ENCODE data around the gene TMEM170B.
"Not testable (repeated sequence)": the region's sequence is repeated elsewhere in the genome, so short reads cannot be mapped to it uniquely, and the experiment has no call there.

Gene TMEM170B

GRCh38 chr6:11538819-11539468 is 1.4 kb downstream of the TMEM170B start:
- Histone ChIP-seq H3K27me3 (ENCODE audit: insufficient read depth, low read length) (no peaks in the 10 kb centered on the region), H3K18ac (ENCODE audit: low read length) (no peak overlapping the region), H3K9ac (ENCODE audit: low read length) (no peak overlapping the region), H3K4me3 (ENCODE audit: low read depth, low read length) (peak overlapping the region; percentile 92), H3K36me3 (ENCODE audit: control insufficient read depth in 1 of 2, insufficient read depth in 2 of 2, low read length in 2 of 2) (no peaks in the 10 kb centered on the region), H3K27ac (ENCODE audit: low read depth, low read length) (no peak overlapping the region), H3K4ac (ENCODE audit: low read depth, low read length) (no peak overlapping the region), H4K91ac (ENCODE audit: low read depth, low read length) (no peak overlapping the region), H2AFZ (ENCODE audit: insufficient read depth, low read length, poor library complexity) (no peak overlapping the region), H2BK5ac (ENCODE audit: low read depth, low read length, poor library complexity) (no peak overlapping the region), H3K4me1 (ENCODE audit: control insufficient read depth in 1 of 2, insufficient read depth in 2 of 2, low read length in 2 of 2) (no peaks in the 10 kb centered on the region), H2BK12ac (ENCODE audit: low read length) (no peak overlapping the region), H4K8ac (ENCODE audit: low read depth, low read length) (no peak overlapping the region), H4K12ac (ENCODE audit: low read depth, low read length) (no peak overlapping the region), H3K23ac (ENCODE audit: low read length) (no peak overlapping the region), H3K79me2 (ENCODE audit: control insufficient read depth, insufficient read depth, low read length, poor library complexity) (peaks cover 3% of the 10 kb centered on the region), H3K79me1 (ENCODE audit: low read length) (peaks cover 4% of the 10 kb centered on the region), H2AK5ac (ENCODE audit: low read length) (no peak overlapping the region), H3K9me3 (ENCODE audit: insufficient read depth, low read depth, low read length) (no peaks in the 10 kb centered on the region), H3K14ac (ENCODE audit: low read length) (no peak overlapping the region), H3K4me2 (ENCODE audit: low read length) (peak overlapping the region; percentile 89), H2BK120ac (ENCODE audit: insufficient read depth, low read length, poor library complexity) (no peak overlapping the region)
- WGBS (ENCODE audit: extremely low coverage, insufficient coverage, insufficient read length): no CpG with 5 or more reads among the region's 8 CpGs
- DNase-seq: no peak

GRCh38 chr6:11542863-11543262 is 5.3 kb downstream of the TMEM170B start:
- Histone ChIP-seq H3K27me3 (ENCODE audit: insufficient read depth, low read length) (no peaks in the 10 kb centered on the region), H3K4me1 (ENCODE audit: control insufficient read depth in 1 of 2, insufficient read depth in 2 of 2, low read length in 2 of 2) (no peaks in the 10 kb centered on the region), H3K27ac (ENCODE audit: low read depth, low read length) (no peak overlapping the region), H2AFZ (ENCODE audit: insufficient read depth, low read length, poor library complexity) (no peak overlapping the region), H3K4me3 (ENCODE audit: low read depth, low read length) (no peak overlapping the region), H3K4me2 (ENCODE audit: low read length) (no peak overlapping the region), H2BK12ac (ENCODE audit: low read length) (no peak overlapping the region), H4K12ac (ENCODE audit: low read depth, low read length) (no peak overlapping the region), H3K79me1 (ENCODE audit: low read length) (peaks cover under 1% of the 10 kb centered on the region), H2BK120ac (ENCODE audit: insufficient read depth, low read length, poor library complexity) (no peak overlapping the region), H3K18ac (ENCODE audit: low read length) (no peak overlapping the region), H3K4ac (ENCODE audit: low read depth, low read length) (no peak overlapping the region), H4K91ac (ENCODE audit: low read depth, low read length) (no peak overlapping the region), H3K36me3 (ENCODE audit: control insufficient read depth in 1 of 2, insufficient read depth in 2 of 2, low read length in 2 of 2) (no peaks in the 10 kb centered on the region), H3K14ac (ENCODE audit: low read length) (no peak overlapping the region), H2AK5ac (ENCODE audit: low read length) (no peak overlapping the region), H4K8ac (ENCODE audit: low read depth, low read length) (no peak overlapping the region), H3K23ac (ENCODE audit: low read length) (no peak overlapping the region), H3K9me3 (ENCODE audit: insufficient read depth, low read depth, low read length) (no peaks in the 10 kb centered on the region), H3K79me2 (ENCODE audit: control insufficient read depth, insufficient read depth, low read length, poor library complexity) (peaks cover under 1% of the 10 kb centered on the region), H2BK5ac (ENCODE audit: low read depth, low read length, poor library complexity) (no peak overlapping the region), H3K9ac (ENCODE audit: low read length) (no peak overlapping the region)
- no peak for DNase-seq
- 100% methylated on average over 1 of the region's 3 CpGs for WGBS (ENCODE audit: extremely low coverage, insufficient coverage, insufficient read length)

- Histone ChIP-seq H2AK5ac (ENCODE audit: low read length) (no peak overlapping the region), H4K91ac (ENCODE audit: low read depth, low read length) (no peak overlapping the region), H3K9ac (ENCODE audit: low read length) (no peak overlapping the region), H2BK5ac (ENCODE audit: low read depth, low read length, poor library complexity) (no peak overlapping the region), H3K23ac (ENCODE audit: low read length) (no peak overlapping the region), H3K9me3 (ENCODE audit: insufficient read depth, low read depth, low read length) (no peaks in the 10 kb centered on the region), H3K79me2 (ENCODE audit: control insufficient read depth, insufficient read depth, low read length, poor library complexity) (no peaks in the 10 kb centered on the region), H3K18ac (ENCODE audit: low read length) (no peak overlapping the region), H3K14ac (ENCODE audit: low read length) (no peak overlapping the region), H2BK12ac (ENCODE audit: low read length) (no peak overlapping the region), H2BK120ac (ENCODE audit: insufficient read depth, low read length, poor library complexity) (no peak overlapping the region), H3K4me2 (ENCODE audit: low read length) (no peak overlapping the region), H2AFZ (ENCODE audit: insufficient read depth, low read length, poor library complexity) (no peak overlapping the region), H3K4me3 (ENCODE audit: low read depth, low read length) (no peak overlapping the region), H3K4me1 (ENCODE audit: control insufficient read depth in 1 of 2, insufficient read depth in 2 of 2, low read length in 2 of 2) (no peaks in the 10 kb centered on the region), H3K27ac (ENCODE audit: low read depth, low read length) (no peak overlapping the region), H4K8ac (ENCODE audit: low read depth, low read length) (no peak overlapping the region), H3K36me3 (ENCODE audit: control insufficient read depth in 1 of 2, insufficient read depth in 2 of 2, low read length in 2 of 2) (no peaks in the 10 kb centered on the region), H3K4ac (ENCODE audit: low read depth, low read length) (no peak overlapping the region), H4K12ac (ENCODE audit: low read depth, low read length) (no peak overlapping the region), H3K27me3 (ENCODE audit: insufficient read depth, low read length) (no peaks in the 10 kb centered on the region), H3K79me1 (ENCODE audit: low read length) (no peaks in the 10 kb centered on the region)
- DNase-seq: no peak
- WGBS (ENCODE audit: extremely low coverage, insufficient coverage, insufficient read length): no CpG with 5 or more reads among the region's 4 CpGs
Measured at GRCh38 chr6:11543919-11544518, 6.5 kb downstream of the TMEM170B start.

- not testable (repeated sequence) for H2BK12ac ChIP-seq (ENCODE audit: low read length); H4K12ac ChIP-seq (ENCODE audit: low read depth, low read length); H3K14ac ChIP-seq (ENCODE audit: low read length); H4K8ac ChIP-seq (ENCODE audit: low read depth, low read length); H2AK5ac ChIP-seq (ENCODE audit: low read length); H3K9me3 ChIP-seq (ENCODE audit: insufficient read depth, low read depth, low read length); H3K4me1 ChIP-seq (ENCODE audit: control insufficient read depth in 1 of 2, insufficient read depth in 2 of 2, low read length in 2 of 2); H2AFZ ChIP-seq (ENCODE audit: insufficient read depth, low read length, poor library complexity); H3K4me3 ChIP-seq (ENCODE audit: low read depth, low read length); H3K36me3 ChIP-seq (ENCODE audit: control insufficient read depth in 1 of 2, insufficient read depth in 2 of 2, low read length in 2 of 2); H3K27me3 ChIP-seq (ENCODE audit: insufficient read depth, low read length); H3K23ac ChIP-seq (ENCODE audit: low read length); H4K91ac ChIP-seq (ENCODE audit: low read depth, low read length); H3K79me1 ChIP-seq (ENCODE audit: low read length); H2BK120ac ChIP-seq (ENCODE audit: insufficient read depth, low read length, poor library complexity); H2BK5ac ChIP-seq (ENCODE audit: low read depth, low read length, poor library complexity); H3K18ac ChIP-seq (ENCODE audit: low read length); DNase-seq; H3K4me2 ChIP-seq (ENCODE audit: low read length); H3K27ac ChIP-seq (ENCODE audit: low read depth, low read length); H3K4ac ChIP-seq (ENCODE audit: low read depth, low read length); H3K79me2 ChIP-seq (ENCODE audit: control insufficient read depth, insufficient read depth, low read length, poor library complexity); H3K9ac ChIP-seq (ENCODE audit: low read length)
Measured at GRCh38 chr6:11547846-11548245, 10.3 kb downstream of the TMEM170B start.

Measured in trophoblast cell (in vitro differentiated cells and primary cell).